Adrenal gland (tissue), 12 donors: ENCODE data around the gene TCP11L2. TPM values are rescaled to one million over a fixed set of nuclear protein-coding genes. Genes with fewer than 3 reads are reported as not detected.

ENCODE experiments used
- DNase-seq, 7 donors: peaks; one replicate each; pipeline ENCODE4 v3.0.0-alpha.2; 2019 to 2020
- H3K27ac ChIP-seq, 5 donors: fragments of 200-600 bp; sonication (generic) in 4 of 5; 1 replicate in 3 of 5; 2 replicates in 2 of 5; pipeline versions ENCODE4 v1.5.1 to v1.8.0; 2016 to 2020; ENCODE audit warnings: mild to moderate bottlenecking in 1 of 5
- H3K27me3 ChIP-seq: fragments of 200-600 bp; 2 replicates; pipeline ENCODE4 v1.8.0; 2021
- H3K36me3 ChIP-seq, 2 donors: fragments of 200-600 bp; replicated peaks in 1 of 2; 1 replicate in 1 of 2; 2 replicates in 1 of 2; pipeline versions ENCODE4 v1.5.1 to v1.8.0; 2018 to 2022
- H3K4me1 ChIP-seq, 2 donors: fragments of 200-600 bp; replicated peaks in 1 of 2; 1 replicate in 1 of 2; 2 replicates in 1 of 2; pipeline versions ENCODE4 v1.5.1 to v1.8.0; 2018 to 2021
- H3K4me3 ChIP-seq, 4 donors: fragments of 200-600 bp; sonication (generic) in 3 of 4; one replicate each; pipeline ENCODE4 v1.5.1; 2016 to 2018
- H3K9me3 ChIP-seq, 3 donors: fragments of 200-600 bp; sonication (generic) in 1 of 3; replicated peaks in 1 of 3; 1 replicate in 2 of 3; 2 replicates in 1 of 3; pipeline versions ENCODE4 v1.5.1 to v1.8.0; 2016 to 2021
- POLR2A ChIP-seq, 2 donors: fragments of 450-650 bp; IDR thresholded peaks; one replicate each; pipeline ENCODE4 v1.6.1; 2017; ENCODE audit warnings: antibody characterized with exemption in 2 of 2, mild to moderate bottlenecking in 2 of 2, moderate library complexity in 1 of 2
- WGBS, 4 donors: extraction: QIAGEN DNeasy Blood & Tissue Kit in 2 of 4; methylation state at CpG; one replicate each; pipeline versions ENCODE4 v1.1.5 to v1.1.7; 2013 to 2017; 5-methylcytosine and 5-hydroxymethylcytosine counted together
- intact Hi-C, 2 donors: fragments of 100-400 bp; cut with DNase I; formaldehyde crosslinking; loops; one replicate each; pipeline versions ENCODE4 v1.14.1 to v1.15.0; 2022 to 2023
- polyA plus RNA-seq, 3 donors: library from polyadenylated mRNA; stranded (reverse); fragments of 200-250 nt in 2 of 3; fragments of 350-450 nt in 1 of 3; fragmentation: Illumina TruSeq in 1 of 3; extraction: RNeasy Lipid Tissue Mini Kit (QIAGEN cat#74804) in 1 of 3; gene quantifications; one replicate each; pipeline ENCODE4 v1.2.3, GENCODE V29; 2013 to 2014
- total RNA-seq, 9 donors: library from RNA; depleted of rRNA in 4 of 9; stranded (reverse); fragments of >200 nt in 4 of 9; fragments of 120-200 nt in 1 of 9; fragmentation: NEBNext Ultra II Directional in 1 of 9; extraction: Animal tissue kit (Norgen Biotek cat#: 25700) in 1 of 9; gene quantifications; one replicate each; pipeline versions ENCODE4 v1.1.0 to v1.2.4, GENCODE V29; 2013 to 2023
- TF ChIP-seq, protein P1 (sequence below), 6 experiments: fragments of 450-650 bp in 4 of 6; fragments of 200-600 bp in 2 of 6; sonication (generic) in 1 of 6; IDR thresholded peaks; 1 replicate in 5 of 6; 2 replicates in 1 of 6; pipeline versions ENCODE4 v1.5.1 to v1.8.0; 2016 to 2021; ENCODE audit warnings: antibody characterized with exemption in 6 of 6, mild to moderate bottlenecking in 2 of 6, moderate library complexity in 1 of 6
- donor health status: healthy with polysubstance abuse.
- donor health status: Bipolar disorder and iron deficiency.
- donor health status: DM: yes; HTN: yes; CAD: no.
- donor health status: DM: no; HTN: no; CAD: no.
- donor health status: DM: no; HTN: no; CAD: no.
- donor health status: DM: yes; HTN: yes; CAD: no.

The TCP11L2 gene
- total and polyA plus RNA-seq, 12 donors = 2.3 to 70.4 (median 37.5) TPM

DNA sequence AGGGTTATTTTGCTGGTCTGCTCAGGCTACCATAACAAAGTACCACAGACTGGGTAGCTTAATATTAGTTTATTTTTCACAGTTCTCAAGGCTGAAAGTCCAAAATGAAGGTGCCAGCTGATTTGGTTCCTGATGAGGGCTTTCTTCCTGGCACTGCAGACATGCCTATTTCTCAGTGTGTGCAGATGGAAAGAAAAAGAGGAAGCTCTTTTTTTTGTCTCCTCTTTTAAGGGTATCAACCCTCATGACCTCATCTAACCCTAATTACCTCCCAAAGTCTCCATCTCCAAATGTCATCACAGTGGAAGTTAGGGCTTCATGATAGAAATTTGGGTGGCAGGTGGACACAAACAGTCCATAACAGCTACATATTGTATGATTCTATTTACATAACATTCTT lies 30.0 kb downstream of the TCP11L2 start:
- Histone ChIP-seq H3K36me3 (no peaks in the 10 kb centered on the region), H3K9me3 (no peaks in the 10 kb centered on the region), H3K27ac (no peak overlapping the region), H3K4me1 (peaks cover 37 to 40% of the 10 kb centered on the region in 2 donors), H3K27me3 (no peaks in the 10 kb centered on the region), H3K4me3 (no peak overlapping the region)
- intact Hi-C loops = no loop called here
- TF ChIP-seq POLR2A (IDR thresholded peaks at IDR 0.05) = no peak
- TF ChIP-seq, protein P1, sequence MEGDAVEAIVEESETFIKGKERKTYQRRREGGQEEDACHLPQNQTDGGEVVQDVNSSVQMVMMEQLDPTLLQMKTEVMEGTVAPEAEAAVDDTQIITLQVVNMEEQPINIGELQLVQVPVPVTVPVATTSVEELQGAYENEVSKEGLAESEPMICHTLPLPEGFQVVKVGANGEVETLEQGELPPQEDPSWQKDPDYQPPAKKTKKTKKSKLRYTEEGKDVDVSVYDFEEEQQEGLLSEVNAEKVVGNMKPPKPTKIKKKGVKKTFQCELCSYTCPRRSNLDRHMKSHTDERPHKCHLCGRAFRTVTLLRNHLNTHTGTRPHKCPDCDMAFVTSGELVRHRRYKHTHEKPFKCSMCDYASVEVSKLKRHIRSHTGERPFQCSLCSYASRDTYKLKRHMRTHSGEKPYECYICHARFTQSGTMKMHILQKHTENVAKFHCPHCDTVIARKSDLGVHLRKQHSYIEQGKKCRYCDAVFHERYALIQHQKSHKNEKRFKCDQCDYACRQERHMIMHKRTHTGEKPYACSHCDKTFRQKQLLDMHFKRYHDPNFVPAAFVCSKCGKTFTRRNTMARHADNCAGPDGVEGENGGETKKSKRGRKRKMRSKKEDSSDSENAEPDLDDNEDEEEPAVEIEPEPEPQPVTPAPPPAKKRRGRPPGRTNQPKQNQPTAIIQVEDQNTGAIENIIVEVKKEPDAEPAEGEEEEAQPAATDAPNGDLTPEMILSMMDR (IDR thresholded peaks at IDR 0.05) = no peak
- no peak for DNase-seq

DNA sequence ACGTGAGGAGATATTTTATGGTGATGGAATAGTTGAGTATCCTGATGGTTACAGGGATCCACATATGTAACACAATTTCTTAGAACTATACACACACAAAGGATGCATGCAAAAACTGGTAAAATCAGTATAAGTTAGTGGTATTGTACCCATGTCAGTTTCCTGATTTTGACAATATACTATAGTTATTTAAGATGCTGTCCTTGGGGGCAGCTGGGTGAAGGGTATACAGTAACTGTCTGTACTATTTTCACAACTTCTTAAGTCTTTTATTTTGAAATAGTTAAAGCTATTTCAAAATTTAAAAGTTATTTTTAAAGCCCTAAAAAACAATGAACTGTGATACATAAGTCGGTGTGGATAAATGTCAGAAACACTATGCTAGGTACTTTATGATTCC lies 30.5 kb downstream of the TCP11L2 start:
- H3K9me3 ChIP-seq = no peaks in the 10 kb centered on the region
- H3K27ac ChIP-seq = no peak overlapping the region
- no peak for TF ChIP-seq POLR2A (IDR thresholded peaks at IDR 0.05)
- TF ChIP-seq, protein P1 (IDR thresholded peaks at IDR 0.05) = no peak
- peaks cover 37 to 42% of the 10 kb centered on the region in 2 donors for H3K4me1 ChIP-seq
- no peak overlapping the region for H3K4me3 ChIP-seq
- 48 to 90% (median 79%) methylated on average over 2 of the region's 2 CpGs for WGBS, 4 donors
- intact Hi-C loops = no loop called here
- no peak for DNase-seq
- H3K36me3 ChIP-seq = no peaks in the 10 kb centered on the region
- no peaks in the 10 kb centered on the region for H3K27me3 ChIP-seq

DNA sequence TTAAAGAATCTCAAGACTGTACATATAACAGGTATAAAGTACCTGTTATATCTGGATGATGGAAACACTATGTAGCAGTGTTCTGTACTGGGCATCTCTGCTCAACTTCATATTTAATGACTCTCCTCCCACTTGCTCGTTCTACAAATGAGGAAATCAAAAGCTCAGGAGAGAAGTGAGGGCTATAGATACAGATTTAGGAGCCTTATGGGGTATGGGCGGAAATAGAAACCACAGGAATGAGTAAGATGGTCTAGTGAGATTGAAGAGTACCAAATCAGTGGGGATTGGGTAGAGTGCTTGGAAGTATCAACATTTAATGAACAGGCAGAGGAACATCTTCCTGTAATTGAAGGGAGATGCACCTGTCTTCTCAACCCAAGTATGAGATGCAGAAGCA lies 31.2 kb downstream of the TCP11L2 start:
- WGBS, 4 donors = 88 to 94% (median 91%) methylated on average over 2 of the region's 2 CpGs
- no peak for DNase-seq
- TF ChIP-seq, protein P1 (IDR thresholded peaks at IDR 0.05) = no peak
- TF ChIP-seq POLR2A (IDR thresholded peaks at IDR 0.05) = no peak
- Histone ChIP-seq H3K4me3 (no peak overlapping the region), H3K4me1 (peaks cover 37 to 38% of the 10 kb centered on the region in 2 donors), H3K27me3 (no peaks in the 10 kb centered on the region), H3K27ac (no peak overlapping the region), H3K9me3 (no peaks in the 10 kb centered on the region), H3K36me3 (no peaks in the 10 kb centered on the region)
- intact Hi-C loops = no loop called here

DNA sequence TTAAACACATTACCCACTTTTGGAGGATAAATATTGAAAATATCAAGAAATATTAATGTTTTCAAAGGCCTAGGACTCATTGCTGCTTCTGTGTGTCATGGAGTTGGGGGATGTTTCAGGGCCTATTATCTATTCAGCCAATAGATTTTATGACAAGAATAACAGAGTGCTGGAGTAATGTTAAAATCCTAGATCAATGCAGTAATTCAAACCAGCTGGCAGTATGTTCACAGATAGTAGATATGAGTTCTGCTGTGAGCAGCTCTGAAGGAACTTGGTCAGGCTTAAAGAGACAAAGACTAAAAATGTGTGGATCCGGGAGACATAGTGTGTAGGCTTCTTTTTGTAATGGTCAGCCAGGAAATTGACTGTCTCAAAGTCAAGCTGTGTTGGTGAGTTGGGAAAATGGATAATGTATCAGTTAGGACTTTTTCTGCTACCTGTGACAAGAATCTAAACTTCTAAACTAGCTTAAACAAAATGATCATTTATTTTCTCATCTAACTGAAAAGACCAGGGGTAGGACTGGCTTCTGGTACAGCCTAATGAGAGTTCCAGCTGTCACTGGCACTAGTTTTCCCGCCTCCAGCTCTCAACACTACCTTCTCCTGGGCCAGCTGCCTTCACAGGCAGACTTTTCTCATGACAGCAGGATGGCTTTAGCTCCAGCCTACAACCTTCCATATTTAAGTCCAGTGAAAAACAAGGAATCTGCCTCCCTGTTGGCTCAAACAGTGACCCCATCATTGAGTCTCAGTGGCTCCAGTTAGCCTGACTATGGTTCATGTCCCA lies 38.7 kb downstream of the TCP11L2 start:
- Histone ChIP-seq H3K4me1 (peaks cover 43 to 56% of the 10 kb centered on the region in 2 donors), H3K4me3 (no peak overlapping the region), H3K27ac (peak overlapping the region; percentile 28 to 84 (median 68)), H3K27me3 (no peaks in the 10 kb centered on the region), H3K9me3 (no peaks in the 10 kb centered on the region), H3K36me3 (no peaks in the 10 kb centered on the region)
- WGBS, 4 donors = 72 to 82% (median 77%) methylated on average over 2 of the region's 2 CpGs
- intact Hi-C loops = loop anchor here in 1 of 2 donors (10.0 kb wide), 1 partner anchor 106 kb away; no protein-coding TSS in a partner anchor
- TF ChIP-seq, protein P1 (IDR thresholded peaks at IDR 0.05) = no peak
- no peak for TF ChIP-seq POLR2A (IDR thresholded peaks at IDR 0.05)
- no peak for DNase-seq
